ENCODE measurements around the gene STIL.

DNA sequence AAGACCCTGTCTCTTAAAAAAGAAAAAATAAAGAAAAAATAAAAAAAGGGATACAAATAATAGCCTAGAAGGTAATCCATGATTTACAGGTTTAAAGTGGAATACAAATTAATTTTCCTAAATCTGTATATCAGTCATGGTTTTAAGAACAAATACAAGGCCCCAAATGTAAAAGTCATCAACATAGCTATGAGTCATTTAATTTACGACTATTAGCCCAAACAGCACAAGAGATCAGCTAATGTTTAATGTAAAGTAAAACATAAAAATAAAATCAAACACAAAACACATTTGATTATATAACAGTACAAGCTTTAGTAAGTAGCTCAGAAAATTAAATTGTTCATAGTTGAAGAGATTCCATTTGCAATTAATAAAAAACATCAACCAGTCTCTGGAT, 61.6 kb downstream of the STIL start:
- TF ChIP-seq, protein P1, sequence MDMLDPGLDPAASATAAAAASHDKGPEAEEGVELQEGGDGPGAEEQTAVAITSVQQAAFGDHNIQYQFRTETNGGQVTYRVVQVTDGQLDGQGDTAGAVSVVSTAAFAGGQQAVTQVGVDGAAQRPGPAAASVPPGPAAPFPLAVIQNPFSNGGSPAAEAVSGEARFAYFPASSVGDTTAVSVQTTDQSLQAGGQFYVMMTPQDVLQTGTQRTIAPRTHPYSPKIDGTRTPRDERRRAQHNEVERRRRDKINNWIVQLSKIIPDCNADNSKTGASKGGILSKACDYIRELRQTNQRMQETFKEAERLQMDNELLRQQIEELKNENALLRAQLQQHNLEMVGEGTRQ (IDR thresholded peaks at IDR 0.05) = no peak
- TF ChIP-seq, protein P2, sequence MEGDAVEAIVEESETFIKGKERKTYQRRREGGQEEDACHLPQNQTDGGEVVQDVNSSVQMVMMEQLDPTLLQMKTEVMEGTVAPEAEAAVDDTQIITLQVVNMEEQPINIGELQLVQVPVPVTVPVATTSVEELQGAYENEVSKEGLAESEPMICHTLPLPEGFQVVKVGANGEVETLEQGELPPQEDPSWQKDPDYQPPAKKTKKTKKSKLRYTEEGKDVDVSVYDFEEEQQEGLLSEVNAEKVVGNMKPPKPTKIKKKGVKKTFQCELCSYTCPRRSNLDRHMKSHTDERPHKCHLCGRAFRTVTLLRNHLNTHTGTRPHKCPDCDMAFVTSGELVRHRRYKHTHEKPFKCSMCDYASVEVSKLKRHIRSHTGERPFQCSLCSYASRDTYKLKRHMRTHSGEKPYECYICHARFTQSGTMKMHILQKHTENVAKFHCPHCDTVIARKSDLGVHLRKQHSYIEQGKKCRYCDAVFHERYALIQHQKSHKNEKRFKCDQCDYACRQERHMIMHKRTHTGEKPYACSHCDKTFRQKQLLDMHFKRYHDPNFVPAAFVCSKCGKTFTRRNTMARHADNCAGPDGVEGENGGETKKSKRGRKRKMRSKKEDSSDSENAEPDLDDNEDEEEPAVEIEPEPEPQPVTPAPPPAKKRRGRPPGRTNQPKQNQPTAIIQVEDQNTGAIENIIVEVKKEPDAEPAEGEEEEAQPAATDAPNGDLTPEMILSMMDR (IDR thresholded peaks at IDR 0.05) = no peak
- TF ChIP-seq PHF8 (IDR thresholded peaks at IDR 0.05; ENCODE audit: borderline replicate concordance, low read depth) (no peak), POLR2A (IDR thresholded peaks at IDR 0.05; ENCODE audit: low read length) (no peak), KDM5A (IDR thresholded peaks at IDR 0.05) (no peak), BHLHE40 (IDR thresholded peaks at IDR 0.05; ENCODE audit: low read depth, low read length) (no peak), ZSCAN20 (CRISPR knock-in tag; IDR thresholded peaks at IDR 0.05) (no peak), ESRRA (IDR thresholded peaks at IDR 0.05; ENCODE audit: borderline replicate concordance, low read length) (no peak), MAFK (IDR thresholded peaks at IDR 0.05; ENCODE audit: partially characterized antibody) (no peak), HDAC2 (IDR thresholded peaks at IDR 0.05) (no peak)
- TF ChIP-seq, protein P3, sequence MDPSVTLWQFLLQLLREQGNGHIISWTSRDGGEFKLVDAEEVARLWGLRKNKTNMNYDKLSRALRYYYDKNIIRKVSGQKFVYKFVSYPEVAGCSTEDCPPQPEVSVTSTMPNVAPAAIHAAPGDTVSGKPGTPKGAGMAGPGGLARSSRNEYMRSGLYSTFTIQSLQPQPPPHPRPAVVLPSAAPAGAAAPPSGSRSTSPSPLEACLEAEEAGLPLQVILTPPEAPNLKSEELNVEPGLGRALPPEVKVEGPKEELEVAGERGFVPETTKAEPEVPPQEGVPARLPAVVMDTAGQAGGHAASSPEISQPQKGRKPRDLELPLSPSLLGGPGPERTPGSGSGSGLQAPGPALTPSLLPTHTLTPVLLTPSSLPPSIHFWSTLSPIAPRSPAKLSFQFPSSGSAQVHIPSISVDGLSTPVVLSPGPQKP (IDR thresholded peaks at IDR 0.05; ENCODE audit: low read depth, low read length) = no peak
- TF ChIP-seq, protein P4, sequence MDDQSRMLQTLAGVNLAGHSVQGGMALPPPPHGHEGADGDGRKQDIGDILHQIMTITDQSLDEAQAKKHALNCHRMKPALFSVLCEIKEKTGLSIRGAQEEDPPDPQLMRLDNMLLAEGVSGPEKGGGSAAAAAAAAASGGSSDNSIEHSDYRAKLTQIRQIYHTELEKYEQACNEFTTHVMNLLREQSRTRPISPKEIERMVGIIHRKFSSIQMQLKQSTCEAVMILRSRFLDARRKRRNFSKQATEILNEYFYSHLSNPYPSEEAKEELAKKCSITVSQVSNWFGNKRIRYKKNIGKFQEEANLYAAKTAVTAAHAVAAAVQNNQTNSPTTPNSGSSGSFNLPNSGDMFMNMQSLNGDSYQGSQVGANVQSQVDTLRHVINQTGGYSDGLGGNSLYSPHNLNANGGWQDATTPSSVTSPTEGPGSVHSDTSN (IDR thresholded peaks at IDR 0.05) = no peak

All from A549 (cell line).